C4-2B (cell line): Measurements from ENCODE around the gene CD200.

Experiments
- CTCF ChIP-seq: fragments of 450-650 bp; conservative IDR thresholded peaks from 2 replicates; pipeline ENCODE4 v1.5.1; 2017; ENCODE audit warnings: mild to moderate bottlenecking
- ZFX ChIP-seq: fragments of 450-650 bp; IDR thresholded peaks from 2 replicates; pipeline ENCODE4 v1.6.1; 2017

- no peak for TF ChIP-seq CTCF
- TF ChIP-seq ZFX = no peak
Observed at GRCh38 chr3:112307557-112307956, 25.4 kb upstream of the CD200 start.
